Lung (tissue), 12 donors: ENCODE measurements around the gene JAML. TPM values are rescaled to one million over a fixed set of nuclear protein-coding genes. Genes with fewer than 3 reads are reported as not detected.

Experiments used
- ATAC-seq: fragments of 200-7000 bp; cut with Tn5 transposase; one replicate; pipeline ENCODE4 v1.9.1; 2020; ENCODE audit warnings: moderate number of reproducible peaks; ENCODE audit not compliant: insufficient read depth, low FRiP score
- DNase-seq, 3 donors: peaks; one replicate each; pipeline ENCODE4 v3.0.0-alpha.2; 2013 to 2017
- H3K27ac ChIP-seq, 2 donors: one replicate each; pipeline ENCODE4 v1.5.1; 2013; ENCODE audit warnings: mild to moderate bottlenecking in 2 of 2, moderate library complexity in 2 of 2, control low read depth in 1 of 2, inconsistent platforms in 1 of 2, low read depth in 1 of 2, low read length in 1 of 2
- H3K27me3 ChIP-seq, 3 donors: one replicate each; pipeline ENCODE4 v1.5.1; 2013; ENCODE audit warnings: low read length in 2 of 3; ENCODE audit not compliant: control insufficient read depth in 3 of 3, insufficient read depth in 3 of 3
- H3K36me3 ChIP-seq, 4 donors: one replicate each; pipeline ENCODE4 v1.5.1; 2013; ENCODE audit warnings: low read length in 4 of 4, mild to moderate bottlenecking in 1 of 4, moderate library complexity in 1 of 4; ENCODE audit not compliant: control insufficient read depth in 4 of 4, insufficient read depth in 4 of 4
- H3K4me1 ChIP-seq, 5 donors: one replicate each; pipeline ENCODE4 v1.5.1; 2013; ENCODE audit warnings: low read length in 5 of 5, mild to moderate bottlenecking in 2 of 5, moderate library complexity in 1 of 5; ENCODE audit not compliant: control insufficient read depth in 5 of 5, insufficient read depth in 5 of 5
- H3K4me3 ChIP-seq: one replicate; pipeline ENCODE4 v1.5.1; 2013; ENCODE audit warnings: mild to moderate bottlenecking, control low read depth, moderate library complexity
- H3K9ac ChIP-seq, 2 donors: one replicate each; pipeline ENCODE4 v1.5.1; 2013; ENCODE audit warnings: low read length in 2 of 2, control low read depth in 1 of 2; ENCODE audit not compliant: insufficient read depth in 1 of 2
- H3K9me3 ChIP-seq, 4 donors: one replicate each; pipeline ENCODE4 v1.5.1; 2013; ENCODE audit warnings: low read length in 3 of 4, mild to moderate bottlenecking in 1 of 4, moderate library complexity in 1 of 4; ENCODE audit not compliant: control insufficient read depth in 4 of 4, insufficient read depth in 3 of 4
- WGBS, 2 donors: extraction: QIAGEN DNeasy Blood & Tissue Kit; methylation state at CpG; one replicate each; pipeline ENCODE4 v1.1.7; 2013; 5-methylcytosine and 5-hydroxymethylcytosine counted together
- polyA plus RNA-seq, 2 donors: library from polyadenylated mRNA; stranded (reverse); fragments of 200-250 nt; gene quantifications; one replicate each; pipeline ENCODE4 v1.2.1, GENCODE V29; 2013
- total RNA-seq, 2 donors: library from RNA; depleted of rRNA in 1 of 2; stranded (reverse); fragments of >200 nt in 1 of 2; gene quantifications; one replicate each; pipeline ENCODE4 v1.2.1, GENCODE V29; 2014 to 2021
- TF ChIP-seq, protein P1 (sequence below): IDR thresholded peaks from 2 replicates; pipeline ENCODE4 v1.5.1; 2012; ENCODE audit warnings: mild to moderate bottlenecking; ENCODE audit errors: control extremely low read depth, extremely low read depth
- donor health status: control.
- donor health status: control.
- donor health status: Bipolar disorder and iron deficiency.
- donor health status: healthy.
- donor health status: DM: yes; HTN: yes; CAD: no.

The JAML gene
- total and polyA plus RNA-seq, 4 donors, result 29.3 to 49.1 (median 35.4) TPM

GRCh38 chr11:118240999-118241763 lies 16.4 kb upstream of the JAML start:
- ATAC-seq (peak; percentile 75), DNase-seq (no peak)
- WGBS, 2 donors, result 8 to 18% methylated on average over 9 of the region's 9 CpGs
- Histone ChIP-seq H3K27ac (peak overlapping the region; percentile 43 to 98), H3K9me3 (no peaks in the 10 kb centered on the region), H3K4me1 (peaks cover 0 to 17% (median 4%) of the 10 kb centered on the region in 5 donors), H3K9ac (no peak overlapping the region), H3K4me3 (no peak overlapping the region), H3K36me3 (no peaks in the 10 kb centered on the region), H3K27me3 (peaks cover 0 to 38% (median 10%) of the 10 kb centered on the region in 3 donors)
- TF ChIP-seq, protein P1, sequence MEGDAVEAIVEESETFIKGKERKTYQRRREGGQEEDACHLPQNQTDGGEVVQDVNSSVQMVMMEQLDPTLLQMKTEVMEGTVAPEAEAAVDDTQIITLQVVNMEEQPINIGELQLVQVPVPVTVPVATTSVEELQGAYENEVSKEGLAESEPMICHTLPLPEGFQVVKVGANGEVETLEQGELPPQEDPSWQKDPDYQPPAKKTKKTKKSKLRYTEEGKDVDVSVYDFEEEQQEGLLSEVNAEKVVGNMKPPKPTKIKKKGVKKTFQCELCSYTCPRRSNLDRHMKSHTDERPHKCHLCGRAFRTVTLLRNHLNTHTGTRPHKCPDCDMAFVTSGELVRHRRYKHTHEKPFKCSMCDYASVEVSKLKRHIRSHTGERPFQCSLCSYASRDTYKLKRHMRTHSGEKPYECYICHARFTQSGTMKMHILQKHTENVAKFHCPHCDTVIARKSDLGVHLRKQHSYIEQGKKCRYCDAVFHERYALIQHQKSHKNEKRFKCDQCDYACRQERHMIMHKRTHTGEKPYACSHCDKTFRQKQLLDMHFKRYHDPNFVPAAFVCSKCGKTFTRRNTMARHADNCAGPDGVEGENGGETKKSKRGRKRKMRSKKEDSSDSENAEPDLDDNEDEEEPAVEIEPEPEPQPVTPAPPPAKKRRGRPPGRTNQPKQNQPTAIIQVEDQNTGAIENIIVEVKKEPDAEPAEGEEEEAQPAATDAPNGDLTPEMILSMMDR, result no peak

GRCh38 chr11:118239509-118240205 lies 14.8 kb upstream of the JAML start:
- 38 to 44% methylated on average over 5 of the region's 5 CpGs for WGBS, 2 donors
- Histone ChIP-seq H3K27ac (peak overlapping the region in 1 of 2 donors; percentile 26), H3K4me3 (no peak overlapping the region), H3K9ac (no peak overlapping the region), H3K27me3 (peaks cover 0 to 30% (median 0%) of the 10 kb centered on the region in 3 donors), H3K4me1 (peaks cover 0 to 17% (median 4%) of the 10 kb centered on the region in 5 donors), H3K9me3 (no peaks in the 10 kb centered on the region), H3K36me3 (no peaks in the 10 kb centered on the region)
- TF ChIP-seq, protein P1, result no peak
- DNase-seq, result no peak
- no peak for ATAC-seq

DNA sequence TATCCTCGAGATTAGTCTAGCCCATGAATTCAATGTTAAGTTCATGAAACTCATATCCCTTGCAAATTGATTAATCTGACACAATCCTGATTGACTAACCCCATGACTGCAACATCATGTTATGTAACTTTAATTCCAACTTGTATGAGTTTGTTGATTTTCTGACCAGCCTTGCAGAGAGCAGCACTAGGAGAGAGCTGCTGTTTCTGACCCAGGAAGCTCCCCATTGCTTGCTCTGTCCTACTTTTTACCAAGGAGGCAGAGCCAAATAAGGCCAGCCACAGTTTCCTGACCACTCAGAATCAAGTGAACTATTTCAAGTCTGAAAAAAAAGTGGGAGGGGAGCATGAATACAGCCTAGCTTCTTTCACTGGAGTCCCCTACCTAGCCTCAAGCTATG lies 14.1 kb upstream of the JAML start:
- DNase-seq (no peak), ATAC-seq (no peak)
- TF ChIP-seq, protein P1, result no peak
- WGBS, 2 donors, result 43 to 78% methylated on average over 1 of the region's 1 CpG
- Histone ChIP-seq H3K27me3 (peaks cover 0 to 27% (median 0%) of the 10 kb centered on the region in 3 donors), H3K27ac (peak overlapping the region in 1 of 2 donors; percentile 64), H3K4me3 (no peak overlapping the region), H3K9ac (no peak overlapping the region), H3K36me3 (no peaks in the 10 kb centered on the region), H3K9me3 (no peaks in the 10 kb centered on the region), H3K4me1 (peaks cover 0 to 17% (median 4%) of the 10 kb centered on the region in 5 donors)
